ENCODE data around the gene KLHL40. TPM values are rescaled to one million over a fixed set of nuclear protein-coding genes. Genes with fewer than 3 reads are reported as not detected.

Gene KLHL40
- total and polyA plus RNA-seq, 9 of the 15 experiments (the other 6 are each of a cell fraction or from before 2014, with no cell fraction given) = not detected

- TF ChIP-seq FOXJ2 (tag; IDR thresholded peaks at IDR 0.05) (peak; percentile 76; the same call in 1 of the 2 replicates), NR0B1 (IDR thresholded peaks at IDR 0.05; ENCODE audit: partially characterized antibody) (no peak), ZNF449 (CRISPR knock-in tag; IDR thresholded peaks at IDR 0.05) (no peak), TCF3 (CRISPR knock-in tag; IDR thresholded peaks at IDR 0.05) (no peak), PBX2 (CRISPR knock-in tag; IDR thresholded peaks at IDR 0.05; ENCODE audit: low read depth) (no peak), PBX2 (tag; conservative IDR thresholded peaks at IDR 0.05; ENCODE audit: low read depth) (no peak), SMC3 (conservative IDR thresholded peaks at IDR 0.05; ENCODE audit: insufficient read depth, low read depth, low read length) (no peak), ZBTB8A (IDR thresholded peaks at IDR 0.05; ENCODE audit: partially characterized antibody) (no peak), PTTG1 (tag; IDR thresholded peaks at IDR 0.05; ENCODE audit: low read depth) (no peak), POLR2H (tag; IDR thresholded peaks at IDR 0.05; ENCODE audit: low read depth) (no peak), ESRRB (CRISPR knock-in tag; IDR thresholded peaks at IDR 0.05; ENCODE audit: borderline replicate concordance) (no peak), ZBTB7A (IDR thresholded peaks at IDR 0.05; ENCODE audit: borderline replicate concordance, control insufficient read depth, low read depth, low read length) (no peak), FOS (IDR thresholded peaks at IDR 0.05; ENCODE audit: extremely low read depth, insufficient read length) (no peak), RCOR1 (IDR thresholded peaks at IDR 0.05; ENCODE audit: borderline replicate concordance in 1 of 2, low read depth in 2 of 2, low read length in 2 of 2) (peak in 1 of 2 experiments; percentile 54; a peak in 1 of 4 replicates), ZBTB11 (CRISPR knock-in tag; IDR thresholded peaks at IDR 0.05) (no peak), DACH1 (IDR thresholded peaks at IDR 0.05; ENCODE audit: partially characterized antibody) (no peak), FOXK1 (CRISPR knock-in tag; IDR thresholded peaks at IDR 0.05; ENCODE audit: borderline replicate concordance) (no peak), HMG20A (CRISPR knock-in tag; conservative IDR thresholded peaks at IDR 0.05) (no peak)
These were observed 1.3 kb upstream of the KLHL40 start (continued) for GRCh38 chr3:42683875-42684598.
